COR-L47 (cell line): Measurements from ENCODE around the gene MIEF1.

Experiments used
- DNase-seq: peaks from one replicate; lab custom pipeline; 2025; lab: John Stamatoyannopoulos, UW

MIEF1 gene

GRCh38 chr22:39470451-39471291 is 31.4 kb upstream of the MIEF1 start:
- no peak for DNase-seq

- no peak for DNase-seq
These were observed 30.5 kb upstream of the MIEF1 start for GRCh38 chr22:39471381-39472141.

- DNase-seq: no peak
These were observed 29.2 kb upstream of the MIEF1 start for GRCh38 chr22:39472570-39473556.

- DNase-seq: no peak
These were observed 28.2 kb upstream of the MIEF1 start for GRCh38 chr22:39473851-39474250.

- DNase-seq: no peak
These were observed 27.6 kb upstream of the MIEF1 start for GRCh38 chr22:39474351-39475111.

GRCh38 chr22:39475337-39475736 is 26.8 kb upstream of the MIEF1 start:
- no peak for DNase-seq

GRCh38 chr22:39475902-39476301 is 26.2 kb upstream of the MIEF1 start:
- no peak for DNase-seq

- DNase-seq: no peak
These were observed 25.4 kb upstream of the MIEF1 start for GRCh38 chr22:39476664-39477063.

GRCh38 chr22:39477542-39477941 is 24.5 kb upstream of the MIEF1 start:
- no peak for DNase-seq

- DNase-seq: no peak
These were observed 23.6 kb upstream of the MIEF1 start for GRCh38 chr22:39478441-39478850.

- no peak for DNase-seq
These were observed 22.8 kb upstream of the MIEF1 start for GRCh38 chr22:39479254-39479653.

GRCh38 chr22:39480557-39480956 is 21.5 kb upstream of the MIEF1 start:
- DNase-seq: no peak

- no peak for DNase-seq
These were observed 21.0 kb upstream of the MIEF1 start for GRCh38 chr22:39481054-39481453.

GRCh38 chr22:39481595-39481994 is 20.5 kb upstream of the MIEF1 start:
- DNase-seq: no peak

GRCh38 chr22:39482768-39483167 is 19.3 kb upstream of the MIEF1 start:
- no peak for DNase-seq

- DNase-seq: no peak
These were observed 14.9 kb upstream of the MIEF1 start for GRCh38 chr22:39486951-39487825.

- DNase-seq: no peak
These were observed 14.1 kb upstream of the MIEF1 start for GRCh38 chr22:39487826-39488520.

- no peak for DNase-seq
These were observed 13.5 kb upstream of the MIEF1 start for GRCh38 chr22:39488563-39489083.
